CD4-positive, alpha-beta T cell treated with Interleukin-4 for 1 hour (primary cell): ENCODE measurements around the gene LHPP.
"Not testable (repeated sequence)": the region's sequence is repeated elsewhere in the genome, so short reads cannot be mapped to it uniquely, and the experiment has no call there.

Experiments
- DNase-seq, 2 donors: peaks; one replicate each; pipeline ENCODE4 v3.0.0-alpha.2; 2020 to 2022

The LHPP gene

DNA sequence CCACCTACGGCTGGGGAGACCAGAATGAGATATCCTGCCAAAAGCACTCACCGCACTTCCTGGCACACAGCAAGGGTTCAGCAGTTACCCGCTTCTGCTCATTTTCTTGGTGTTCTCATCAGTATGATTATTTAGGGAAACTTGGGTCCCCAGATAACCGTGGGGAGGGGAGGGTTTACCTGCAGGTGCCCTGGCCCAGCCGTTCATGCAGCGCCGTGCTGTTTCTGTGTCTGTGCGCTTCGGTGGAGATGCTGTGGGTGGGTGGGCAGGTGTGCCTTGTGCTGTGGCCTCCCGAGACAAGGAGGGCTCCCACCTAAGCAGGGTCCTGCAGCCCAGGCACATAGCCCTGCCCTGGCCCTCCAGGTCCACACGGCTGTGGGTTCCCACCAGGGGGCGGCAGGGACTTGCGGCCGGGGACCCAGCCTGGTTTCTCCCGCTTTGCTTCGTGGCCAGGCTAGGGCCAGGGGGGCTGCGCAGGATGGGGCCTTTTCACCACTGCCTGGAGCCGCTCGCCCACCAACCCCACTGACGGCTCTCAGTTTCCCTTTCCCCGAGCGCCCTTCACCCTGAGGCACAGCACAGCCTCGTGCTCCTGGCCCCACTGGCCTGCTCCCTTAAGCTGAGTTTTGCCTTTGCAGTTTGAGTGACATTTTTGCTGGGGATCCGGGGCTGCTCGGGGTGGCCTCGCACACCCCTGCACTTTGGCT lies 78.5 kb downstream of the LHPP start:
- peak; percentile 70 to 71 for DNase-seq

DNA sequence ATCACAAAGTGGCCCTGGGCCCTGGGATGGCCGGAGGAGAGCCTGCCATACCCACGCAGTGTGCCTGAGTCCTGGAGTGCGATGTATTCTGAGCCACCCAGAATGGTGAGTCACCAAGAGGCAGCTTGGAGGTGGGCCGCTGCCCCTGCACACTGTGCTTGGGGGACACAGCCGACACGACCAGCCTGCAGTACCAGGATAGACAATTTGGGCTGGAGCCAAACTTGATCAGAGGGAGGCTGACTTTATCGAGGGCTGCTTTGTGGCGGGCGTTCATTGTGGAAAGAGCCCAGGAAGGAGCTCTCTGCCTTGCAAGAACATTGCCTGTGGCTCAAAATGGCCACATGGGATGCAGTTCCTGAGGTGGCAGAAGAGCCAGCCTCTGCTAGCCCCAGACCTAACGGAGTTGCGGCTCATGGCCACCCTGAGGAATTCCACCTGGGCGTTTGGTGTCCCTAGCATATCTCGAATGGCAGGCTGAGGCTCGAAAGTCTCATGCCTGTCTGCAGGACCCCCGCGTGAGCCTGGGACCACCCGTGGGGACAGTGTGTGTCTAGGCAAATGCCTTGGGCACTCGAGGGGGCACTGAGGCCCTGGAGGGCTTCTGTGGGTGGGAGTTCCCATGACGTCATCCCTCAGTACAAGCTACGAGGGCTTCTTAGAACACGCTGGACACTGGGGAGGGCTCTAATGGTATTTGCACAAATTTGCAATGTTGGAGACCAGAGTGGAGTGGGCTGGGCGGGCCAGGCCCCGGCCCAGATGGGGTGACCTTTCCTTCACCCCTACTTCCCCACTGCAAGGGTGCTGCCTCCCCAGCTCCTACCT lies 79.7 kb downstream of the LHPP start:
- no peak for DNase-seq

DNA sequence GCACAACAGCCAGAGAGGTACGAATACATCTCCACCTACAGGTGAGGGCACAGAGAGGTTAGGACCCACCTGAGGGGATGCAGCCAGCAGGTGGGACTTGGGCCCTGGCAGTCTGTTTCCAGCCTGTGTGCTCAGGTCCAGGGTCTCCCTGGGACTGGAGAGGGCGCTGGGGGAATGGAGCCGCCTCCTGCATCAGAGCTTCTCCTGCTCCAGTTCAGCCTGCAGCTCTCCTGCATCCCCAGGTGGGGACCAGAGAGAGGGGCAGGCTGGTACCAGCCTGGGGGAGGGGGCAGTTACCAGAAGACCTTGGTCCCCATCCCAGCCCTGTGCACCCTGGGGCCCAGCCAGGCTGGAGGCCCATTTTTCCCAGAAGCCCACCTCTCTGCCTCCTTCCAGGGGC lies 80.7 kb downstream of the LHPP start:
- DNase-seq = no peak

DNA sequence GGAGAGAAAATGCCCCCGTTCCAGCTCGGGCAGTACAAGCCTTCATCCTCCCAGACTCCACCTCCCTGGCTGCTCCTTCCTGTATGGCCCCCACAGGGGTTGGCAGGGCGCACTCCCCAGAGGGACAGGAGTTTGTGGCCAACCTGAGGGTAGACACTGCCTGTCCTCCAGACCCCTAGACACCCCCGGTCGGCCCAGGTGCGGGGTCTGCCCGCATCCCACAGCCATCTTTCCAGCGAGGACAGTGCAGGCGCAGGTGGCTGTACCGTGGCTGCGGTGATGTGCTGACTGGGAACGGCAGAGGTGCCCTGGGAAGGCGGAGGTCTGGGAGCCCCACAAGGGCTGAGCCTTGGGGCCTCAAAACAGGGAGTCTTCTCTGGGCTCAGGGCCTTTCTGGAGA lies 81.5 kb downstream of the LHPP start:
- no peak for DNase-seq

DNA sequence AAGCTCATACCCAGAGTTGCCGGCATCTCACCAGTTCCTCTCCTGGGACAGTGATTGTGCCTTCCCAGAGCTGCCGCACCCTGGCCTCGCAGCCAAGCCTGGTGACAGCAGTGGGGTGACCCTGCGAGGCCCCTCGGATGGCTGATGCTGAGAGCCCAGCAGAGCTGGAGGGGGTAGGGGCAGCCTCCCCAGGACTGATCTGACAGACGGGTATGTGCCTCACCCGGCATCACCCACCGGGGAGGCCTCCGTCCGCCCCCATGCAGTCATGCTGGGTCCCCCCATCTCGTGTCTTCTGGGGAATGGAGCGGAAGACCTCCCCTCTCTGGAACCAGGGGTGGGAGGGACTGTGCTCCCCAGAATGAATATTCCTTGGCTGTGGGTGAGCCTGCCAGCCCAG lies 82.3 kb downstream of the LHPP start:
- DNase-seq = no peak

DNA sequence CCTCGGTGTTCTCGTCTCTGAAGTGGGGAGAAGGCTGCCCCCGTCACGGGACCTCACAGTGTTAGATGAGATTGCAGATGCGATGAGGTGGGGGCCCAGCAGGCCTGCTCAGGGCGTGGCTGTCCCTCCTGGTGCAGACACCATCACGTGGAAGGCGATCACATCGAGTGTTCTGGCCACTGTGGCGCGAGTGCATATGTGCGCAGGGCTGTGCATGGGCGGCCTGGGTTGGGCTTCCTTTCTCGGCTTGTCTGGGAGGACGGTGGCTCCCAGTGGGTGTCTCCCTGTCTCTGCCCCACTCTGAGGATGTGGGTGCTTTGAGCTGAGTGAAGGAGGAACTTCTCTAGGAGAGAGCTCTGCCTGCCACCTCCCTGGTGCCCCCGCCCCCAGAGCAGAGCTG lies 83.1 kb downstream of the LHPP start:
- DNase-seq = no peak

DNA sequence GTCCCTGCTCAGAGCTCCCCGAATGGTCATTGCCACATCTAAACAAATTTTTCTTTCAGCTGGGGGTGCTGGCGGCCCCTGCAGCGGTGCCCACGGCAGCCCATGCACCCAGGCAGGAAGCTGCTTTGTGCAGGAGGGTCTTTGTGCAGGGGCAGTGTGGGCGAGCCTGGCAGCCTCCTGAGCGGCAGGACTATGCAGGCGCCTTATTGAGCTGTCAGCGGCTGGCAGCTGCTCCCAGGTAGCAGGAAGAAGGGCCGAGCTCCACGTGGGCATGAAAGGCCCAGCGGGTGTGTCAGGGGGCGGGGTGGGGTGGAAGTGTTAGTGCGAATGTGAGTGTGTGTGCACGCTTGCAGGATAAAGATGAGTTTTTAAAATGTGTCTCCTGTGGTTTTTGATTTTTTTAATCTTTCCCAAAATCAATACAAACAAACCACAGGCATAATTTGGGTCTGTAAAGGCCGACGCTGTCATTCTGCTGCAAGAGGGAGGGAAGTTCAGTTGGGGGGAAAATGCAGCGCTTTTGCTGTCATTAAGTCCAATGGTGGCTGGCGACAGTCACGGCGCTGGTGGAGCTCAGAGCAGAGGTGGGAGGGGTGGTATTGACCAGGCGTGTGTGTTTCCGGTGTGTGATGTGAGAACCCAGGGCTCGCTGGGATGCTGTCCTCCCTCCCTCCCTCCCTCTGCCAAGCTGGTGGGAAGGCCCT lies 83.9 kb downstream of the LHPP start:
- no peak for DNase-seq

DNA sequence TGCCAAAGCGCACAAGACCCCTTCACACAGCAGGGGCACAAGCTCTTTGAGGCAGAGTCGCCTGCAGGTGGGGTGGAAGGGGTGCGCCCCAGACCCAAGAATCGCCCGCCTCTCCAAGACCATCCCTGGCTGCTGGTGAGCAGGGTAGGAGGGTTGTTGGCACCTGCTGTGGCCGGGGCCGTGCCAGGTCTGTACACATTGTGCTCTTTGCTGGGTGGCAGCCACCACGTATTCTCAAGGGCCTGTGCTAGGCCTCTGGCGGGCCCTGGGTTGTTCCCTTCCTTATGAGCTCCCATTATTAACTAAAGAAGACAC lies 84.4 kb downstream of the LHPP start:
- no peak for DNase-seq

DNA sequence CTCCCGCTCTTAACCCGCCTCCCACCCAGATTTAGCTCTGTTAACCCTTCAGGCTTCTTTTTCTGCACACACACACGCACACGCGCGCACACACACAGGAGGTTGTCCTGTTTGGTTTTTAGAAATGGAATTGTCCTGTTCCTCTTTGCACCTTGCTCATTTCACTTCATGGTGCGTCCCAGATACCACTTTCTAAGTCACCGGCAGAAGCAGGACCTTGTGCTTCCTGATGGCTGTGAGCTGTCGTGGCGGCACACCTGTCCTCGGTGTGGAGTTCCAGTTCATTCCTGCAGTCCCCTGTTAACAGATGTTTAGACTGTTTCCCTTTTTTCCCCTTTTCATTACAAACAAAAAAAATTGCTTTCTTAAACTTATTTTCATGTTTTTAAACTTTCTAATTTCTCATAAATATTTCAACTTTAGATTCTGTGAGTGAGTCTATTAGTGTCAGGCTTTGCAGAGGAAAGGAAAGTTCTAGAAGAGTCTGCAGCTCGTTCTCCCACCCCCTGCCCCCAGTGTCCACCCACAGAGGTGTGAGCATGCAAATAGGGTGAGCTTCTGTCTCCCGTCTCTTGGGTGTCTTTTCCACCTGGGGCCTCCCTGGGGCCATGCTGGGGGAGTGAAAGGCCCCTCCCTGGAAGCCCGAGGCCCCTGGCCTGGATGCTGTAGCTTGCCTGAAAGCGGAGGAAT lies 85.5 kb downstream of the LHPP start:
- no peak for DNase-seq

DNA sequence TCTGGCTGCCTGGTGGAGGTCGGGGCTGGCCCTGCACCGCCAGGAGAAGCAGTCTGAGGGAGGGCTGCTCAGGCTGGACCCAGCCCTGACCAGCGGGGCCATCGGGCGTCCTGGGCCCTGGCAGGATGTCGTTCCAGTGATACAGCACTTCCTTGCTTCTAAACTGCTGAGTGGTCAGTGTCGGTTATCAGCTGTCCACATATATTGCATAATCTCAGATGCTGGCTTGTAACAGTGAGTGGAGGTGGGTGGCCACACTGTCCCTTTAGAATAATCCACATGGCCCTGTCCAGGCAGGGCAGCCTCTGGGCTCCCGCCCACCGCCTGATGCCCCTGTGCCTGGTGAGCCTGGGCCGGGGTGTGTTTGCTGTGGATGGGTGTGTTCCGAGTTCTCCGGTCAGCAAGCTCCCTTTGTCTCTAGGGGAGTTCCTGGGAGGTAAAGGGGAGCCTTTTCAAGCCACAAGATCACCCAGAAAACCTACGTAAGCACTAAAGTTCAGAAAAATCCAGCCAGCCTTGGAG lies 86.1 kb downstream of the LHPP start:
- no peak for DNase-seq

DNA sequence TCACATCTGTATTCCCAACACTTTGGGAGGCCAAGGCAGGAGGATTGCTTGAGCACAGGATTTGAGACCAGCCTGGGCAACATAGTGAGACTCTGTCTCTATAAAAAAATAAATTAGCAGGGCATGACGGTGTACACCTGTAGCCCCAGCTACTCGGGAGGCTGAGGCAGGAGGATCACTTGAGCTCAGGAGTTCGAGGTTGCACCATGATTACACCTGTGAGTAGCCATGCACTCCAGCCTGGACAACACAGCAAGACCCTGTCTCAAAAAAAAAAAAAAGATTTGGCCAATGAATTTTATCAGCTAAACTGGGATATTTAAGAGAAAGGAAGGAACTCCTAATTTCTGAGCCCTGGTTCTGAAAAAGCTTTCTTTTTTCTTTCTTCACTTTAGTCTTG lies 87.5 kb downstream of the LHPP start:
- DNase-seq = not testable (repeated sequence)

DNA sequence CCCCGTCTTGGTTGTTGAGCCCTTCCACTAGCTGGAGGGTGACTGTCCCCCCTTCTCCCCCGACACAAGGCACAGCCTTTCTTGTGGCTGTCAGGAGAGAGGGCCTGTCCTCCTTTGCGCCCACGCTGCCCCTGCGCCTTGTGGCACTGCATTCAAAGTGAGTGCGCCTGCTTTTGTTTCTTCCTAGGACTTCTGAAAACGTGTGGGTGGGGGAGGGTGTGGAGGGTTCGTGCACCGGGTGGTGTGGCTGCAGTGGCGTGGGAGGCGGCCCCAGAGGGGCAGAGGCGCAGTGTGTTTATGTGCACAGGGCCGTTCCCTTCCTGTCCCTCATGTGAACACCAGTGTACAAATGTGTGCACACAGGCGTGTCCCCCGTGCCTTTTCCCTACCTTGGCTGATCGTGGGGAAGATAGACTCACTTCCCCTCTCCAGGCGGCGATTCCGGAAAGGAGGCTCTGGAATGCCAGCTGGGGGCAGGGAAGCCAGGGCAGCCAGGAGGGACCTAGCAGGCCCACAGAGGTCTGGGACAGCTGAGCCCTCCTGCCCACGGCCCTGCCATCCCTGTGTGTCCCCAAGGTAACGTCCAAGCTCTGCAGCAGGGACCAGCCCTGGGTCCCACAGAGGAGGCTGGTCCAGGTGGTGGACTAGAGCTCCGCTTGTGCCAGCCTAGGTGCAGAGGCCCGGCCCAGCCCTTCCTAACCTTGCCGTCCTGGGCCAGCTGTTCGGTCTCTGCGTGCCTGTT lies 88.8 kb downstream of the LHPP start:
- no peak for DNase-seq

DNA sequence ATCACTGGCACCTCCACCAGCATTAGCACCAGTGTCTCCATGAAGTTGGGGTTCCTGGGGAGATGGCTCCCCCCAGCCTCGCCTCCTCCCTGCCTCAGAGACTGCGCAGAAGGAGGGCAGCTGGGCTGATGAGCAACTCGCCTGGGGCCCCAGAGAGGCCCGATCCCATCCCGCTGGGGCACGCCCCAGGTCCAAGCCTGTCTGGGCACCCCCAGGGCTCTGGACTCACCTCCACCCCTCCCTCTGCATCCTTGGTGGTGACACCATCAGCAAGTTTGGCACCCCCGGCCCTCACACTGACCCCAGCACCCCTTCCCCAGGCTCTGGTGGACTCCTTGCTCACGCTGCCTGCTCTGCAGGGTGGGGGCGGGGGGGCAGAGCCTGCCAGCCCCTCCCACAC lies 89.5 kb downstream of the LHPP start:
- DNase-seq = no peak

DNA sequence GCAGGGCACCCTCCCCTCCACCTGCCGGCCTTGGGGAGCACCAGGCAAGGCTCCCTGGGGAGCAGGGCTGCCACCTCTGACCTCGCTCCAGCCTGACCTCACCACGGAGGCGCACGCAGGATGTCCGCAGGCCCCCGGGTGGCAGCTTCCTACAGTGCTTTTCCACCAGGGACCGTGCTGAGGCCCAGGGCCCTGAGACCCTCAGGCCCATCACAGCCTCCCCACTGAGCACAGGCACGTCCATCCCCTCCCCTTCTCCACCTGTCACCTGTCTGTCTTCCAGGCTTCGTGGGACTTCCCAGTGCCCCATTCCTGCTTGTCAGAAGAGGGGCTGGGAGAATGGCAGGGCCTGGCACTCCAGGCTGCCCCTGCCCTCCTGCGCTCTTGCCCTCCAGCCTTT lies 90.1 kb downstream of the LHPP start:
- DNase-seq = no peak

DNA sequence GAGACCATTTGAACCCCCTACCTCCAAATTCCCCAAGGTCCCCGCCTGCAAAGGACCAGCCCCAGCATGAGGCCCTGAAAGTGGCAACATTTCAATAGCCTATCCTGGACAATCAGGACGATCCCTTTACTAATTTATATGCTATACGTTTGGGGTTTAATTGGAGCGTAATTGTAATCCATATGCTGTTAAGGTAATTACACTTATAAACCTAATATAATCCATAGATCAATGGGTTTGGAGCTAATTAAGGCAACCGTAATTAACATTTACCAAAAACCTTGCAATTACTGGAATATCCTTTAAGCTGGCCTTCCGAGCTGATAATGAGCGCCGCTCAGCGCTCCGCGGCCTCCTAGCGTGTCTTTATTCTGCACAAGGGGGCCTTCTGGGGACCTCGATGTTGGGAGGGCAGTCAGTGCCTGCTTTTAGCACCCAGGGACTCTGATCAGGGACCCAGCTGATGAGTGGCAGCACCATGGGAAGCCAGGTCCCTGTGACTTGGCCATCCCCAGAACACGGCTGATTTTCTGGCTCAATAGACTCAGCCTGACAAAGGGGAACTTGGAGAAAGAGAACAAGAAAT lies 91.2 kb downstream of the LHPP start:
- DNase-seq = no peak

DNA sequence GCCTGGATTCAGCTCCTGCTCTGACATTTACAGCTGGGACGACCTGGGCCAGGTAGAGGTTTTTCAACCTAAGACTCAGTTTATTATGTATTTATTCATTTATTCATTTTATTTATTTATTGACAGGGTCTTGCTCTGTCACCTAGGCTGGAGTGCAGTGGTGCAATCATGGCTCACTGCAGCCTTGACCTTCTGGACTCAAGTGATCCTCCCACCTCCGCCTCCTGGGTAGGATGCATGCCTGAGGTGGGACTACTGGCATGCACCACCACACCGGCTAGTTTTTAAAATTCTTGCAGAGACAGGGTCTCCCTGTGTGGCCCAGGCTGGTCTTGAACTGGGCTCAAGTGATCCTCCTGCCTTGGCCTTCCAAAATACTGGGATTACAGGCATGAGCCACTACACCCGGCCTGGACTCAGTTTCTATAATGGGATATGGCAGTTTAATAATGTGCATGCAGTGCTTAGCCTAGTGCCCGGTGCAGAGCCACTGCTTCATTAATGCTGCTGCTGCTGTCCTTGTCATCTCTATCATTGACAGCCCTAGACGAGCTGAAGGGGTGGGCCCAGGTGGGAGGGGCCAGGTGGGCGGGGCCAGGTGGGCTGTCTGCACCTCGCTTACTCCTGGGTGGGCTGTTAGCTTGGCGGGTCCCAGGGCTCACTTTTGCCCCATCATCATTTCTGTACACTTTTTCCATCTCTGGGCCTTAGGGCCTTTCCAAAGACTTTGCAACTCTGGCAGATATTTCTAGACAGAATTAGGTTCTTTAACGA lies 92.6 kb downstream of the LHPP start:
- no peak for DNase-seq

DNA sequence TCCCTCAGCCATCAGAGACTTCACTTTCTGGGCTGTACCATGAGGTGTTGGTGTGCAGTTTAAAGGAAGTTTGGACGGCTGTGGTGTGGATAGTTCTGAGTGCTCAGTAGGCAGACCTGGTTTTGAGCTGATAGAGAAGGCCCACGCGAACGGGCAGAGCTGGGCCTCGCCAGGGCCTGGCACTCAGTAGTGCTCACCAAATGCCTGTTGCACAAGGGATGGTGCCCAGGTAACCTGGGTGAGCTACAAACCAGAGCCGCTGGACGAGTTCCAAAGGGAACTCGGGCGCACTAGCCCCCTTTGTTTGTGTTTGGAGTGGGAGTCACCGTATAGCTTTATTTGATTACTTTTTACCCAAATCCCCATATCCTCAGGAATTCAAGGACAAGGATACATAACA lies 95.5 kb downstream of the LHPP start:
- DNase-seq = no peak

DNA sequence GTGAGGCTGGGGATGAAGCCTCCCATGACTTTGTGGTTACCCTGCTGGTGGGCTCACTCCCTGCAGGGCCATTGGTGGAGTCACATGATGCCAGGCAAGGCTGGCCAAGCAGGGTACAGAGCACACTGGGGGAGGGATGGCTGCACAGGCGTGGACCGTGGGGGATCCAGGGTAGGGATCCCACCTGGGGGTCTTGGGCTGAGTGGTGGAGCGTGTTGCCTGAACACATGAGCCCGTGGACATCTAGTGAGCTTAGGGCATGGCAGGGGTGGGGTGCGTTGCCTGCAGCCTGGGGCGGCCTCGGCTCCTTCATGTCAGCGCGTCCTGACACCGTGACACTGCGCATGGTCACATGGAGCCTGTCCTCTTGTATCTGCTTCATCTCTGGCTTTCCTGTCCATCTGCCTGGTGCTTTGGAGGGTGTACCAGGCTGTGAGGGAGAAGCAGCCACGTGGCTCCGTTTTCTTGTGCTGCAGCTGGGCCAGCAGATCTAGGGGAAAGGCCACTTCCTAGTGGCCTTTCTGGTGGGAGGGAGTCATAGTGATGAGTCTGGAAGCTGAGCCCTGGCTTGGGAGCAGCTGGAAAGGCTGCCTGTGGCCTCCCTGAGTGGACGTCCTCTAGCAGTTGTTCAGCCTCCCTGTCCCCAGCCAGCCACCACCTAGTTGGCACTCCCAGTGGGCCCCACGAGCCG lies 96.2 kb downstream of the LHPP start:
- DNase-seq = no peak

DNA sequence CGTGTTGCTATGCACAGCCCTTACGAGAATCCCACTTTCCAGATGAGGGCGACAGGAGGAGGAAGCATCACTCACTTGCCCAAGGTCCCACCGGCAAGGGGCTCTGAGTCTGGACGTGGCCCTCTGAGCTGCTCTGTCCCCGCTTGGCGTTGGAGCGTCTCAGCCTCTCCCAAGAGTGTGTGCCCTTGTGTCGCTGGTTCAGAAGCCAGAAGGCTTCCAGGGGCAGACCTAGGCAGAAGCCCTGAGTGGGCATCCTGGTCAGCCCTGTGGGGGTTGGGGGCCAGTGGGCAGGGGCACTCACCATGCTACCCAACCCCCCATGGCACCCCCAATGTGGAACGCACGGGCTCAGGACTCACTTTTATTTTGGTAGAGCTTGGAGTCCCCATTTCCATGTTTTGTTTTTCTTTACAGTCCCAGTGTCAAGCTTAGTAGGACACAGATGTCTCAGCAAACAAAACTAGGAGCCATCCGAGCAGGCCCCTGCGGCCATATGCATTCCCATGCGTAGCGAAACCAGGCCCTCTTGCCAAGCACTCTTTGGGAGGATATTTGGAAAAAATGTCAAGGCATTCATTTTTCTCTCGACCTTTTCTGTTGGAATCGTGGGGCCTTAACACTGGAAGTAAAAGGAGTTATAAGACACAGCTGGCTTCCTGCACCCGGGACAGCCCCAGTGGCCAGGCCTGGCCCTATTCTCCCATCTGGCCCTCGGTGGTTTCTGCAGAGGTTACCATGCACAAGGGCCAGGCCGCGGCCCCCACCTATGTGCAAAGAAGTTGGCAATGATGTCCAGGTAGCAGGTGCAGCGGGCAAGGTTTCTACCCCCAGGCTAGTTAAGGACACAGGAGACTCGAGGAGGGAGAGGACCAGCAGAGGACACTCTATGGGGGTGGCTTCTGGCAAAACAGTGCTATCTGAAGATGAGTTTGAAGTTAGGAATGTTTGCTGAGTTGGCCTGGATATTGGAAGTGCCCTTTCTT lies 97.0 kb downstream of the LHPP start:
- no peak for DNase-seq
